GM23338 (cell line): ENCODE measurements around the gene SLC37A1. TPM values are rescaled to one million over a fixed set of nuclear protein-coding genes. Genes with fewer than 3 reads are reported as not detected.

Experiments used
- ATAC-seq: fragments of 200-7000 bp; cut with Tn5 transposase; 3 replicates; pipeline ENCODE4 v1.9.1; 2020
- DNase-seq: peaks from one replicate; pipeline ENCODE4 v3.0.0-alpha.2; 2015; ENCODE audit warnings: low spot score
- H2AFZ ChIP-seq: fragments of 200-600 bp; sonication (generic); 2 replicates; pipeline ENCODE4 v1.8.0; 2016; ENCODE audit warnings: antibody characterized with exemption, mild to moderate bottlenecking, moderate library complexity
- H3F3A ChIP-seq: fragments of 200-600 bp; sonication (generic); replicated peaks from 2 replicates; pipeline ENCODE4 v1.8.0; 2017; ENCODE audit warnings: antibody characterized with exemption, mixed run types, low read depth
- H3K27ac ChIP-seq: fragments of 200-600 bp; sonication (generic); 2 replicates; pipeline ENCODE4 v1.6.1; 2016; ENCODE audit warnings: low read depth
- H3K27me3 ChIP-seq: fragments of 200-600 bp; sonication (generic); 2 replicates; pipeline ENCODE4 v1.8.0; 2016; ENCODE audit warnings: mild to moderate bottlenecking, mixed run types, moderate library complexity; ENCODE audit not compliant: insufficient read depth
- H3K36me3 ChIP-seq: fragments of 200-600 bp; sonication (generic); 2 replicates; pipeline ENCODE4 v1.8.0; 2016; ENCODE audit warnings: mild to moderate bottlenecking; ENCODE audit not compliant: insufficient read depth
- H3K4me1 ChIP-seq: fragments of 200-600 bp; sonication (generic); 2 replicates; pipeline ENCODE4 v1.8.0; 2016; ENCODE audit warnings: mild to moderate bottlenecking, moderate library complexity; ENCODE audit not compliant: insufficient read depth
- H3K4me2 ChIP-seq: fragments of 200-600 bp; sonication (generic); 2 replicates; pipeline ENCODE4 v1.7.1; 2017; ENCODE audit warnings: mixed run types
- H3K4me3 ChIP-seq: fragments of 200-600 bp; sonication (generic); 2 replicates; pipeline ENCODE4 v1.6.1; 2016; ENCODE audit warnings: mixed run types
- H3K79me2 ChIP-seq: fragments of 200-600 bp; sonication (generic); replicated peaks from 2 replicates; pipeline ENCODE4 v1.8.0; 2017; ENCODE audit warnings: mild to moderate bottlenecking; ENCODE audit not compliant: insufficient read depth
- H3K9me2 ChIP-seq: fragments of 200-600 bp; sonication (generic); 2 replicates; pipeline ENCODE4 v1.8.0; 2017; ENCODE audit not compliant: insufficient read depth
- H4K20me1 ChIP-seq: fragments of 200-600 bp; sonication (generic); replicated peaks from 2 replicates; pipeline ENCODE4 v1.8.0; 2017; ENCODE audit warnings: mild to moderate bottlenecking; ENCODE audit not compliant: insufficient read depth
- H3K27ac Mint-ChIP-seq: 2 replicates; pipeline ENCODE4 v1.8.0; 2020; ENCODE audit warnings: inconsistent platforms, mild to moderate bottlenecking, moderate library complexity, mixed read lengths
- H3K27me3 Mint-ChIP-seq: 3 replicates; pipeline ENCODE4 v1.8.0; 2022; ENCODE audit warnings: low read depth, mild to moderate bottlenecking, moderate library complexity, mixed read lengths, inconsistent platforms; ENCODE audit not compliant: insufficient read depth, poor library complexity
- H3K36me3 Mint-ChIP-seq: 3 replicates; pipeline ENCODE4 v1.8.0; 2021; ENCODE audit warnings: low read depth, mild to moderate bottlenecking, inconsistent platforms, moderate library complexity, mixed read lengths
- H3K4me1 Mint-ChIP-seq: 3 replicates; pipeline ENCODE4 v1.8.0; 2020; ENCODE audit warnings: mild to moderate bottlenecking, inconsistent platforms, mixed read lengths
- H3K4me3 Mint-ChIP-seq: 3 replicates; pipeline ENCODE4 v1.8.0; 2021; ENCODE audit warnings: moderate library complexity, mild to moderate bottlenecking, inconsistent platforms, mixed read lengths
- H3K9me3 Mint-ChIP-seq: 3 replicates; pipeline ENCODE4 v1.8.0; 2020; ENCODE audit warnings: moderate library complexity, mild to moderate bottlenecking, inconsistent platforms, mixed read lengths
- CREB1 ChIP-seq: fragments of 250-450 bp; sonication (Bioruptor Pico); IDR thresholded peaks from 2 replicates; pipeline ENCODE4 v1.5.0; 2020; ENCODE audit warnings: low read depth, mild to moderate bottlenecking, moderate library complexity
- EZH2 ChIP-seq: fragments of 200-600 bp; sonication (generic); IDR thresholded peaks from one replicate; pipeline ENCODE4 v1.8.0; 2017; ENCODE audit warnings: antibody characterized with exemption, mild to moderate bottlenecking, low read depth; ENCODE audit not compliant: unreplicated experiment
- EZH2phosphoT487 ChIP-seq: fragments of 200-600 bp; sonication (generic); IDR thresholded peaks from one replicate; pipeline ENCODE4 v1.8.1; 2018; ENCODE audit warnings: antibody characterized with exemption; ENCODE audit not compliant: unreplicated experiment
- JUNB ChIP-seq: IDR thresholded peaks from one replicate; pipeline ENCODE4 v1.6.1; 2016; ENCODE audit warnings: antibody characterized with exemption; ENCODE audit not compliant: unreplicated experiment
- NANOG ChIP-seq: IDR thresholded peaks from 2 replicates; pipeline ENCODE4 v1.6.1; 2016; ENCODE audit warnings: antibody characterized with exemption, borderline replicate concordance
- POLR2AphosphoS5 ChIP-seq: IDR thresholded peaks from 2 replicates; pipeline ENCODE4 v1.6.1; 2016; ENCODE audit warnings: antibody characterized with exemption, low read depth
- STAT1 ChIP-seq: IDR thresholded peaks from one replicate; pipeline ENCODE4 v1.6.1; 2016; ENCODE audit warnings: antibody characterized with exemption; ENCODE audit not compliant: unreplicated experiment
- ZNF114 ChIP-seq: fragments of 250-450 bp; sonication (Bioruptor Pico); IDR thresholded peaks from 2 replicates; pipeline ENCODE4 v1.5.0; 2020; ENCODE audit warnings: mild to moderate bottlenecking, moderate library complexity
- ZNF331 ChIP-seq: fragments of 250-450 bp; sonication (Bioruptor Pico); IDR thresholded peaks from 2 replicates; pipeline ENCODE4 v1.5.0; 2020; ENCODE audit warnings: low read depth, mild to moderate bottlenecking, moderate library complexity
- polyA plus RNA-seq: library from polyadenylated mRNA; unstranded; fragments of >200 nt; fragmentation: Nextera tagmentation; extraction: Ambion mirVana; gene quantifications from 2 replicates; pipeline ENCODE4 v1.2.1, GENCODE V29; 2016
- total RNA-seq: library from RNA; depleted of rRNA; stranded (reverse); fragments of >200 nt; shearing (Covaris generic); gene quantifications from 2 replicates; pipeline ENCODE4 v1.2.3, GENCODE V29; 2014
- TF ChIP-seq, protein P1 (sequence below): IDR thresholded peaks from one replicate; pipeline ENCODE4 v1.6.1; 2018; ENCODE audit warnings: antibody characterized with exemption; ENCODE audit not compliant: unreplicated experiment
- TF ChIP-seq, protein P2 (sequence below), 2 experiments: fragments of 200-600 bp in 1 of 2; sonication (generic) in 1 of 2; conservative IDR thresholded peaks; 2 replicates each; pipeline versions ENCODE4 v1.5.1 to v1.6.1; 2016 to 2017; ENCODE audit warnings: antibody characterized with exemption in 2 of 2, low read depth in 2 of 2, mild to moderate bottlenecking in 2 of 2, moderate library complexity in 1 of 2
- TF ChIP-seq, protein P3 (sequence below): fragments of 250-450 bp; sonication (Bioruptor Pico); IDR thresholded peaks from 2 replicates; pipeline ENCODE4 v1.5.0; 2020; ENCODE audit warnings: mild to moderate bottlenecking, moderate library complexity

SLC37A1 gene
- total and polyA plus RNA-seq, 2 experiments from 2014 or later: 14.0 to 30.3 TPM

DNA sequence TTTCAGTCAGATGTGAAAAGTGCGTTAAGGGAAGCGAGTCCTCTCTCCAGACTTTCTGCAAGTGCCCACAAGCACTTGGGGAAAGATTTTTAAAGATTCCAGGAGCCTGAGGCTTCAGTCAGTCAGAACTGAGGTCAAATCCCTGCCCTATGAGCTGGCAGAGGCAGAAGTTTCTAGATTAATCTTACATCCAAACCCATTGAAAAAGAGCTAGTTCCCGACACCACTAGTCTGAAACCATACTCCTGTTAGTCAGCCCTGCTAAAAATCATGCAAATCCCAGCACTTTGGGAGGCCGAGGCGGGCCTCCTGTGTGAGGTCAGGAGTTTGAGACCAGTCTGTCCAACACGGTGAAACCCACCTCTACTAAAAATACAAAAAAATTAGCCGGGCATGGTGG, 38.6 kb upstream of the SLC37A1 start:
- TF ChIP-seq ZNF114 (CRISPR knock-in tag) (no peak), EZH2 (no peak), POLR2AphosphoS5 (no peak), CREB1 (CRISPR knock-in tag) (no peak), STAT1 (no peak), EZH2phosphoT487 (no peak), JUNB (no peak), ZNF331 (CRISPR knock-in tag) (no peak), NANOG (no peak)
- TF ChIP-seq, protein P1, sequence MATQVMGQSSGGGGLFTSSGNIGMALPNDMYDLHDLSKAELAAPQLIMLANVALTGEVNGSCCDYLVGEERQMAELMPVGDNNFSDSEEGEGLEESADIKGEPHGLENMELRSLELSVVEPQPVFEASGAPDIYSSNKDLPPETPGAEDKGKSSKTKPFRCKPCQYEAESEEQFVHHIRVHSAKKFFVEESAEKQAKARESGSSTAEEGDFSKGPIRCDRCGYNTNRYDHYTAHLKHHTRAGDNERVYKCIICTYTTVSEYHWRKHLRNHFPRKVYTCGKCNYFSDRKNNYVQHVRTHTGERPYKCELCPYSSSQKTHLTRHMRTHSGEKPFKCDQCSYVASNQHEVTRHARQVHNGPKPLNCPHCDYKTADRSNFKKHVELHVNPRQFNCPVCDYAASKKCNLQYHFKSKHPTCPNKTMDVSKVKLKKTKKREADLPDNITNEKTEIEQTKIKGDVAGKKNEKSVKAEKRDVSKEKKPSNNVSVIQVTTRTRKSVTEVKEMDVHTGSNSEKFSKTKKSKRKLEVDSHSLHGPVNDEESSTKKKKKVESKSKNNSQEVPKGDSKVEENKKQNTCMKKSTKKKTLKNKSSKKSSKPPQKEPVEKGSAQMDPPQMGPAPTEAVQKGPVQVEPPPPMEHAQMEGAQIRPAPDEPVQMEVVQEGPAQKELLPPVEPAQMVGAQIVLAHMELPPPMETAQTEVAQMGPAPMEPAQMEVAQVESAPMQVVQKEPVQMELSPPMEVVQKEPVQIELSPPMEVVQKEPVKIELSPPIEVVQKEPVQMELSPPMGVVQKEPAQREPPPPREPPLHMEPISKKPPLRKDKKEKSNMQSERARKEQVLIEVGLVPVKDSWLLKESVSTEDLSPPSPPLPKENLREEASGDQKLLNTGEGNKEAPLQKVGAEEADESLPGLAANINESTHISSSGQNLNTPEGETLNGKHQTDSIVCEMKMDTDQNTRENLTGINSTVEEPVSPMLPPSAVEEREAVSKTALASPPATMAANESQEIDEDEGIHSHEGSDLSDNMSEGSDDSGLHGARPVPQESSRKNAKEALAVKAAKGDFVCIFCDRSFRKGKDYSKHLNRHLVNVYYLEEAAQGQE: no peak
- TF ChIP-seq, protein P2, sequence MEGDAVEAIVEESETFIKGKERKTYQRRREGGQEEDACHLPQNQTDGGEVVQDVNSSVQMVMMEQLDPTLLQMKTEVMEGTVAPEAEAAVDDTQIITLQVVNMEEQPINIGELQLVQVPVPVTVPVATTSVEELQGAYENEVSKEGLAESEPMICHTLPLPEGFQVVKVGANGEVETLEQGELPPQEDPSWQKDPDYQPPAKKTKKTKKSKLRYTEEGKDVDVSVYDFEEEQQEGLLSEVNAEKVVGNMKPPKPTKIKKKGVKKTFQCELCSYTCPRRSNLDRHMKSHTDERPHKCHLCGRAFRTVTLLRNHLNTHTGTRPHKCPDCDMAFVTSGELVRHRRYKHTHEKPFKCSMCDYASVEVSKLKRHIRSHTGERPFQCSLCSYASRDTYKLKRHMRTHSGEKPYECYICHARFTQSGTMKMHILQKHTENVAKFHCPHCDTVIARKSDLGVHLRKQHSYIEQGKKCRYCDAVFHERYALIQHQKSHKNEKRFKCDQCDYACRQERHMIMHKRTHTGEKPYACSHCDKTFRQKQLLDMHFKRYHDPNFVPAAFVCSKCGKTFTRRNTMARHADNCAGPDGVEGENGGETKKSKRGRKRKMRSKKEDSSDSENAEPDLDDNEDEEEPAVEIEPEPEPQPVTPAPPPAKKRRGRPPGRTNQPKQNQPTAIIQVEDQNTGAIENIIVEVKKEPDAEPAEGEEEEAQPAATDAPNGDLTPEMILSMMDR (conservative IDR thresholded peaks at IDR 0.05; ENCODE audit: low read depth in 2 of 2): no peak
- TF ChIP-seq, protein P3, sequence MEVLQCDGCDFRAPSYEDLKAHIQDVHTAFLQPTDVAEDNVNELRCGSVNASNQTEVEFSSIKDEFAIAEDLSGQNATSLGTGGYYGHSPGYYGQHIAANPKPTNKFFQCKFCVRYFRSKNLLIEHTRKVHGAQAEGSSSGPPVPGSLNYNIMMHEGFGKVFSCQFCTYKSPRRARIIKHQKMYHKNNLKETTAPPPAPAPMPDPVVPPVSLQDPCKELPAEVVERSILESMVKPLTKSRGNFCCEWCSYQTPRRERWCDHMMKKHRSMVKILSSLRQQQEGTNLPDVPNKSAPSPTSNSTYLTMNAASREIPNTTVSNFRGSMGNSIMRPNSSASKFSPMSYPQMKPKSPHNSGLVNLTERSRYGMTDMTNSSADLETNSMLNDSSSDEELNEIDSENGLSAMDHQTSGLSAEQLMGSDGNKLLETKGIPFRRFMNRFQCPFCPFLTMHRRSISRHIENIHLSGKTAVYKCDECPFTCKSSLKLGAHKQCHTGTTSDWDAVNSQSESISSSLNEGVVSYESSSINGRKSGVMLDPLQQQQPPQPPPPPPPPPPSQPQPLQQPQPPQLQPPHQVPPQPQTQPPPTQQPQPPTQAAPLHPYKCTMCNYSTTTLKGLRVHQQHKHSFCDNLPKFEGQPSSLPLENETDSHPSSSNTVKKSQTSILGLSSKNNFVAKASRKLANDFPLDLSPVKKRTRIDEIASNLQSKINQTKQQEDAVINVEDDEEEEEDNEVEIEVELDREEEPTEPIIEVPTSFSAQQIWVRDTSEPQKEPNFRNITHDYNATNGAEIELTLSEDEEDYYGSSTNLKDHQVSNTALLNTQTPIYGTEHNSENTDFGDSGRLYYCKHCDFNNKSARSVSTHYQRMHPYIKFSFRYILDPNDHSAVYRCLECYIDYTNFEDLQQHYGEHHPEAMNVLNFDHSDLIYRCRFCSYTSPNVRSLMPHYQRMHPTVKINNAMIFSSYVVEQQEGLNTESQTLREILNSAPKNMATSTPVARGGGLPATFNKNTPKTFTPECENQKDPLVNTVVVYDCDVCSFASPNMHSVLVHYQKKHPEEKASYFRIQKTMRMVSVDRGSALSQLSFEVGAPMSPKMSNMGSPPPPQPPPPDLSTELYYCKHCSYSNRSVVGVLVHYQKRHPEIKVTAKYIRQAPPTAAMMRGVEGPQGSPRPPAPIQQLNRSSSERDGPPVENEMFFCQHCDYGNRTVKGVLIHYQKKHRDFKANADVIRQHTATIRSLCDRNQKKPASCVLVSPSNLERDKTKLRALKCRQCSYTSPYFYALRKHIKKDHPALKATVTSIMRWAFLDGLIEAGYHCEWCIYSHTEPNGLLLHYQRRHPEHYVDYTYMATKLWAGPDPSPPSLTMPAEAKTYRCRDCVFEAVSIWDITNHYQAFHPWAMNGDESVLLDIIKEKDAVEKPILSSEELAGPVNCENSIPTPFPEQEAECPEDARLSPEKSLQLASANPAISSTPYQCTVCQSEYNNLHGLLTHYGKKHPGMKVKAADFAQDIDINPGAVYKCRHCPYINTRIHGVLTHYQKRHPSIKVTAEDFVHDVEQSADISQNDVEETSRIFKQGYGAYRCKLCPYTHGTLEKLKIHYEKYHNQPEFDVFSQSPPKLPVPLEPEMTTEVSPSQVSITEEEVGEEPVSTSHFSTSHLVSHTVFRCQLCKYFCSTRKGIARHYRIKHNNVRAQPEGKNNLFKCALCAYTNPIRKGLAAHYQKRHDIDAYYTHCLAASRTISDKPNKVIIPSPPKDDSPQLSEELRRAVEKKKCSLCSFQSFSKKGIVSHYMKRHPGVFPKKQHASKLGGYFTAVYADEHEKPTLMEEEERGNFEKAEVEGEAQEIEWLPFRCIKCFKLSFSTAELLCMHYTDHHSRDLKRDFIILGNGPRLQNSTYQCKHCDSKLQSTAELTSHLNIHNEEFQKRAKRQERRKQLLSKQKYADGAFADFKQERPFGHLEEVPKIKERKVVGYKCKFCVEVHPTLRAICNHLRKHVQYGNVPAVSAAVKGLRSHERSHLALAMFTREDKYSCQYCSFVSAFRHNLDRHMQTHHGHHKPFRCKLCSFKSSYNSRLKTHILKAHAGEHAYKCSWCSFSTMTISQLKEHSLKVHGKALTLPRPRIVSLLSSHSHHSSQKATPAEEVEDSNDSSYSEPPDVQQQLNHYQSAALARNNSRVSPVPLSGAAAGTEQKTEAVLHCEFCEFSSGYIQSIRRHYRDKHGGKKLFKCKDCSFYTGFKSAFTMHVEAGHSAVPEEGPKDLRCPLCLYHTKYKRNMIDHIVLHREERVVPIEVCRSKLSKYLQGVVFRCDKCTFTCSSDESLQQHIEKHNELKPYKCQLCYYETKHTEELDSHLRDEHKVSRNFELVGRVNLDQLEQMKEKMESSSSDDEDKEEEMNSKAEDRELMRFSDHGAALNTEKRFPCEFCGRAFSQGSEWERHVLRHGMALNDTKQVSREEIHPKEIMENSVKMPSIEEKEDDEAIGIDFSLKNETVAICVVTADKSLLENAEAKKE (CRISPR knock-in tag): no peak
- no peaks in the 10 kb centered on the region for H4K20me1 ChIP-seq
- H3K36me3 Mint-ChIP-seq: no peaks in the 10 kb centered on the region
- H3K4me2 ChIP-seq: no peak overlapping the region
- no peak overlapping the region for H3K4me3 ChIP-seq
- no peak overlapping the region for H3K27ac Mint-ChIP-seq
- H2AFZ ChIP-seq: no peak overlapping the region
- no peak overlapping the region for H3K4me3 Mint-ChIP-seq
- H3K4me1 Mint-ChIP-seq: peaks cover 23% of the 10 kb centered on the region
- no peaks in the 10 kb centered on the region for H3K36me3 ChIP-seq
- no peaks in the 10 kb centered on the region for H3F3A ChIP-seq
- no peak for ATAC-seq
- no peaks in the 10 kb centered on the region; the same call in 1 of the 2 replicates for H3K4me1 ChIP-seq
- H3K9me3 Mint-ChIP-seq: no peaks in the 10 kb centered on the region
- no peaks in the 10 kb centered on the region for H3K27me3 ChIP-seq
- no peak overlapping the region for H3K27ac ChIP-seq
- H3K27me3 Mint-ChIP-seq: peaks cover 11% of the 10 kb centered on the region
- H3K9me2 ChIP-seq: no peaks in the 10 kb centered on the region
- no peaks in the 10 kb centered on the region for H3K79me2 ChIP-seq
- DNase-seq: no peak
